ENCODE data around the gene ATG7.
A peak's percentile ranks its signal among the peaks of the same experiment; 100 is the strongest.

Gene ATG7

GRCh38 chr3:11596387-11596786 lies 324.2 kb downstream of the ATG7 start:
- Histone ChIP-seq H3K9me2 (replicated peaks; ENCODE audit: control insufficient read depth, low read length) (no peaks in the 10 kb centered on the region), H3K4me3 (ENCODE audit: low read length) (no peak overlapping the region), H3F3A (ENCODE audit: control insufficient read depth, insufficient read depth) (peaks cover 7% of the 10 kb centered on the region), H3K27ac (ENCODE audit: low read depth, low read length) (no peak overlapping the region), H3K79me2 (ENCODE audit: control insufficient read depth, low read length) (peaks cover 93% of the 10 kb centered on the region), H4K20me1 (ENCODE audit: control insufficient read depth, insufficient read depth, low read depth, low read length) (peaks cover 15% of the 10 kb centered on the region; the same call in 1 of the 2 replicates), H3K27me3 (ENCODE audit: control insufficient read depth, low read length) (no peaks in the 10 kb centered on the region), H3K4me2 (ENCODE audit: low read length) (no peak overlapping the region), H3K9me3 (ENCODE audit: control insufficient read depth, insufficient read depth, low read length) (peaks cover 12% of the 10 kb centered on the region; the same call in 1 of the 2 replicates), H3K36me3 (ENCODE audit: control insufficient read depth, low read length) (peaks cover 89% of the 10 kb centered on the region), H3K4me1 (ENCODE audit: control insufficient read depth, low read length) (peaks cover 90% of the 10 kb centered on the region)
- TF ChIP-seq, protein P1, sequence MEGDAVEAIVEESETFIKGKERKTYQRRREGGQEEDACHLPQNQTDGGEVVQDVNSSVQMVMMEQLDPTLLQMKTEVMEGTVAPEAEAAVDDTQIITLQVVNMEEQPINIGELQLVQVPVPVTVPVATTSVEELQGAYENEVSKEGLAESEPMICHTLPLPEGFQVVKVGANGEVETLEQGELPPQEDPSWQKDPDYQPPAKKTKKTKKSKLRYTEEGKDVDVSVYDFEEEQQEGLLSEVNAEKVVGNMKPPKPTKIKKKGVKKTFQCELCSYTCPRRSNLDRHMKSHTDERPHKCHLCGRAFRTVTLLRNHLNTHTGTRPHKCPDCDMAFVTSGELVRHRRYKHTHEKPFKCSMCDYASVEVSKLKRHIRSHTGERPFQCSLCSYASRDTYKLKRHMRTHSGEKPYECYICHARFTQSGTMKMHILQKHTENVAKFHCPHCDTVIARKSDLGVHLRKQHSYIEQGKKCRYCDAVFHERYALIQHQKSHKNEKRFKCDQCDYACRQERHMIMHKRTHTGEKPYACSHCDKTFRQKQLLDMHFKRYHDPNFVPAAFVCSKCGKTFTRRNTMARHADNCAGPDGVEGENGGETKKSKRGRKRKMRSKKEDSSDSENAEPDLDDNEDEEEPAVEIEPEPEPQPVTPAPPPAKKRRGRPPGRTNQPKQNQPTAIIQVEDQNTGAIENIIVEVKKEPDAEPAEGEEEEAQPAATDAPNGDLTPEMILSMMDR (IDR thresholded peaks at IDR 0.05; ENCODE audit: low read depth, low read length, poor library complexity, severe bottlenecking) = no peak
- TF ChIP-seq EZH2phosphoT487 (IDR thresholded peaks at IDR 0.05; ENCODE audit: borderline replicate concordance, low read length) = no peak

- peak overlapping the region; percentile 66 for H3K4me3 ChIP-seq (ENCODE audit: low read length)
- H3K4me2 ChIP-seq (ENCODE audit: low read length) = peak overlapping the region; percentile 82
- peaks cover 91% of the 10 kb centered on the region for H3K4me1 ChIP-seq (ENCODE audit: control insufficient read depth, low read length)
- peaks cover 90% of the 10 kb centered on the region for H3K79me2 ChIP-seq (ENCODE audit: control insufficient read depth, low read length)
- peaks cover 12% of the 10 kb centered on the region; the same call in 1 of the 2 replicates for H3K9me3 ChIP-seq (ENCODE audit: control insufficient read depth, insufficient read depth, low read length)
- H4K20me1 ChIP-seq (ENCODE audit: control insufficient read depth, insufficient read depth, low read depth, low read length) = no peaks in the 10 kb centered on the region
- H3K27ac ChIP-seq (ENCODE audit: low read depth, low read length) = peak overlapping the region; percentile 98
- H3F3A ChIP-seq (ENCODE audit: control insufficient read depth, insufficient read depth) = peaks cover 41% of the 10 kb centered on the region
- no peaks in the 10 kb centered on the region for H3K9me2 ChIP-seq (replicated peaks; ENCODE audit: control insufficient read depth, low read length)
- no peaks in the 10 kb centered on the region for H3K27me3 ChIP-seq (ENCODE audit: control insufficient read depth, low read length)
- no peak for TF ChIP-seq EZH2phosphoT487 (IDR thresholded peaks at IDR 0.05; ENCODE audit: borderline replicate concordance, low read length)
- TF ChIP-seq, protein P1 (IDR thresholded peaks at IDR 0.05; ENCODE audit: low read depth, low read length, poor library complexity, severe bottlenecking) = no peak
- peaks cover 73% of the 10 kb centered on the region for H3K36me3 ChIP-seq (ENCODE audit: control insufficient read depth, low read length)
Measured at GRCh38 chr3:11600501-11601282, 328.5 kb downstream of the ATG7 start.

- Histone ChIP-seq H3K4me3 (ENCODE audit: low read length) (peak overlapping the region; percentile 66), H3K27ac (ENCODE audit: low read depth, low read length) (peak overlapping the region; percentile 98), H3K4me2 (ENCODE audit: low read length) (peak overlapping the region; percentile 82), H3K9me3 (ENCODE audit: control insufficient read depth, insufficient read depth, low read length) (peaks cover 12% of the 10 kb centered on the region; the same call in 1 of the 2 replicates), H3K36me3 (ENCODE audit: control insufficient read depth, low read length) (peaks cover 73% of the 10 kb centered on the region), H3K79me2 (ENCODE audit: control insufficient read depth, low read length) (peaks cover 91% of the 10 kb centered on the region), H3K4me1 (ENCODE audit: control insufficient read depth, low read length) (peaks cover 93% of the 10 kb centered on the region), H3K9me2 (replicated peaks; ENCODE audit: control insufficient read depth, low read length) (no peaks in the 10 kb centered on the region), H3F3A (ENCODE audit: control insufficient read depth, insufficient read depth) (peaks cover 40% of the 10 kb centered on the region), H3K27me3 (ENCODE audit: control insufficient read depth, low read length) (no peaks in the 10 kb centered on the region), H4K20me1 (ENCODE audit: control insufficient read depth, insufficient read depth, low read depth, low read length) (no peaks in the 10 kb centered on the region)
- no peak for TF ChIP-seq EZH2phosphoT487 (IDR thresholded peaks at IDR 0.05; ENCODE audit: borderline replicate concordance, low read length)
- TF ChIP-seq, protein P1 (IDR thresholded peaks at IDR 0.05; ENCODE audit: low read depth, low read length, poor library complexity, severe bottlenecking) = no peak
Measured at GRCh38 chr3:11601446-11602238, 329.4 kb downstream of the ATG7 start.

All from DOHH2 (cell line).